ENCODE data around the gene TMEM101. TPM values are rescaled to one million over a fixed set of nuclear protein-coding genes. Genes with fewer than 3 reads are reported as not detected.
"Not testable (repeated sequence)": the region's sequence is repeated elsewhere in the genome, so short reads cannot be mapped to it uniquely, and the experiment has no call there.

TMEM101 gene
- total RNA-seq, 1 experiment from 2014 or later: 101 TPM

DNA sequence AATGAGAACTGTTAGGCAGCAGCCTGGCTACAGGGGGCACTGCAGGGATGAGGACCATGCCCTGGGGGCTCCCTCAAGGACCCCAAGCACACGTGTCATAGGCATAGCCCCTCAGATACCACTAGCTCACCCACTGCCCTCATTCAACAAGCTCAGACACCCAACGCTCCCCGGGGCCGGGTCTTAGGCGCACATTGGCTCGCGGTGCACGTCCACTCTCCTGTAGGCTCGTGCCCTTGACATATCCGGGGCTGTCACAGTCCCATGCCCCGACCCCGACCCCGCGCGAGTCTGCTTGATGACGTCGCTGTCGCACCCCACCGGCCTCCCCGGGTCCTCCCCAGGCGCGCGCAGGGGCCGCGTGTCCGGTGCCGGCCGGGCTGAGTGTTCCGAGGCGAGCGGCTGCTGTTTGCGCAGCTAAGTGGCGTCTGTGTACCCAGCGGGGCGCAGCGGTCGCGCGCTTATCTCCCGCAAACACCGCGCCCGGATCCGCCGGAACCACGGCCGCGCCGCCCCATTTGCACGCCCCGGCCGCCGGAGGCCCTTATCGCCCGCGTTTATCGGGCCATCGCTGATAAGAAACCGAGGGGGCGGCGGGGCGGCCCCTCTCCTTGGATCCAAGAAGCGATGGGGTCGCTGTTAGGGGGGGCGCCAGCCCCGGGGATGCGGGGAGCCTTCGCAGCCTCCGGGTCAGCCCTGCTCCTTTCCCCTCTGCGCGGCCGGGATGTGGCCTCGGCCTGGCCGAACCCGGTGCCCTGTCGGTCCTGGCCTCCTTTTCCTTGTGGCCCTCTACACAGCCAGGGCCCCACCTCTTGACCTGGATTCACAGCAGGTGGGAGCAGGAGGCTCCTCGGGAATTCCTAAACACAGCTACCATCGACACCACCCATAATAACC is 31.0 kb downstream of the TMEM101 start:
- no peak for DNase-seq (ENCODE audit: low read depth)

DNA sequence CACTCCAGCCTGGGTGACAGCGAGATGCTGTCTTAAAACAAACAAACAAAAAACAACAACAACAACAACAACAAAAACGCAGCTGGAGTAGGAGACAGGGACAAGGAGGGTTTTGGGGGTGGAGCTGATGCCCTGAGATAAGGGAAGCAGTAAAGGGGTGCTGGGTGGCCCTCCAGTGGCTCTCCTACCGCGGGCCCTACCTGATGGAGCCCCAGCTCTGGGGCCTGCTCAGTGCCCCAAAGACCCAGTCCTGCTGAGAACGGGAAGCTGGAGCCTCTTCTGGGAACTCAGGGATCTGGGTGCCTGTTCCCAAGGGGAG is 31.6 kb downstream of the TMEM101 start:
- no peak for DNase-seq (ENCODE audit: low read depth)
- in situ Hi-C loops (cut with HindIII; ENCODE audit: low pct_unique_long_range_greater_than_20kb, low sequenced_read_pairs): no loop called here

More for the DNA sequence above, 31.0 kb downstream of the TMEM101 start:
- in situ Hi-C loops (cut with HindIII; ENCODE audit: low pct_unique_long_range_greater_than_20kb, low sequenced_read_pairs): no loop called here

DNA sequence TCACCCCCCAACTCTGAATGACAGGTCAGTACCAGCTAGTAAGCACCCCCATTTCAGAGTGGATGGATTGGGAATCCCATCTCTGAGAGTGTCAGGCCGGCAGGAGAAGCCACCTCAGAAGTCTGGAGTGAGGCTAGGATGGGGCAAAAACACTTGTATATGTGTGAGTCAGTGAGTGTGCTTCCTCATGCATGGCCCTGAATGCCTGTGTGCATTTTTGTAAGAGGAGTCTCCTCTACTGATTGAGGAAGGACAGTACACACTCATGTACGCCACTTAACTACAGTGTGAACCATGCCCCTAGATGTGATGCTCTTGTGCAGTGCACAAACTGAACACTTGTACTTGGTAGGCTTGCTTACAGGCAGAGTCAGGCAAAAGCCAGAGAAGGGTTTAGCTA is 32.6 kb downstream of the TMEM101 start:
- in situ Hi-C loops (cut with HindIII; ENCODE audit: low pct_unique_long_range_greater_than_20kb, low sequenced_read_pairs): no loop called here

DNA sequence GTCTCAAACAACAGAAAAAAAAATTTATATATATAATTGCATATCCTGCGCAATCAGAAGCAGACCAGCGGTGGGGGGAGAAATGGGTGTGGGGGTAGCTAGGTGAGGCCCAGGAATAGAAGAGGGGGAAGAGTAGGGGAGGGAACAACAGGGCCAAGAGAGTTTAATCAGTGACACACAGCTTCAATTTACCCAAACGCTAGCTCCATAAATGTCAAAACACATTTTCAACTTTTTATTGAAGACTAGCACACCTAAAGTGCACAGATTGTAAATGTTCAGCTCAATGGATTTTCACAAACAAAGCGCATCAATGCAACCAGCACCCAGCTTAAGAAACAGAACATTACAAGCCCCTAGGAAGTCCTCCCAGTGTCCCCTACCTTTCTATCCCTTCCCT is 35.1 kb downstream of the TMEM101 start:
- in situ Hi-C loops (cut with HindIII; ENCODE audit: low pct_unique_long_range_greater_than_20kb, low sequenced_read_pairs): no loop called here
- no peak for DNase-seq (ENCODE audit: low read depth)

More for the DNA sequence above, 32.6 kb downstream of the TMEM101 start:
- peak; percentile 26 for DNase-seq (ENCODE audit: low read depth)

DNA sequence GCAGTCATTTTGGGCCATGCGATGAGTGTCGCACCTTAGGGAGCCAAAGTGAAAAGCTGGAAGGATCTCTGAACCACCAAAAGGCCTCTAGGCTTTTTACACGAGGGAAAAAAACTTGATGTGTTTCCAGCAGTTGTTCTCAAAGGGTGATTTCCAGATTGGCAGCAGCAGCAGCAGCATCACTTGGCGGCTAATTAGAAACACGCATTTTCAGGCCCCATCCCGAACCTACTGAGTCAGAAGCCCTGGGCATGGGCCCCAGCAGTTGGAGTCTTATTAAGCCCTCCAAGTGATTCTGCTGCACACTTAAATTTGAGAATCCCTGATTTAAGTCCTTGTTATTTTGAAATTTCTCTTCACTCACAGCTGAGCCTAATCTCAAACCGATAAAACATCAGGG is 35.8 kb downstream of the TMEM101 start:
- in situ Hi-C loops (cut with HindIII; ENCODE audit: low pct_unique_long_range_greater_than_20kb, low sequenced_read_pairs): no loop called here

DNA sequence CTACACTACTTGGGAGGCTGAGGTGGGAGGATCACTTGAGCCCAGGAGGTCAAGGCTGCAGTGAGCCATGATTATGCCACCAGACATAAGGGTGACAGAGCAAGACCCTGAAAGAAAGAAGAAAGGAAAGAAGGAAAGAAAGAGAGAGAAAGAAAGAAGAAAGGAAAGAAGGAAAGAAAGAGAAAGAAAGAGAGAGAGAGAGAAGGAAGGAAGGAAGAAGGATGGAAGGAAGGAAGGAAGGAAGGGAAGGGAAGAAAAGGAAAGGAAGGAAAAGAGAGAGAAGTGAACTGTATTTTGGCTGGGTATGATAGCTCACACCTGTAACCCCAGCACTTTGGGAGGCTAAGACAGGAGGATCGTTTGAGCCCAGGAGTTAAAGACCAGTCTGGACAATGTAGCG is 36.7 kb downstream of the TMEM101 start:
- in situ Hi-C loops (cut with HindIII; ENCODE audit: low pct_unique_long_range_greater_than_20kb, low sequenced_read_pairs): no loop called here
- no peak for DNase-seq (ENCODE audit: low read depth)

More for the DNA sequence above, 35.8 kb downstream of the TMEM101 start:
- no peak for DNase-seq (ENCODE audit: low read depth)

DNA sequence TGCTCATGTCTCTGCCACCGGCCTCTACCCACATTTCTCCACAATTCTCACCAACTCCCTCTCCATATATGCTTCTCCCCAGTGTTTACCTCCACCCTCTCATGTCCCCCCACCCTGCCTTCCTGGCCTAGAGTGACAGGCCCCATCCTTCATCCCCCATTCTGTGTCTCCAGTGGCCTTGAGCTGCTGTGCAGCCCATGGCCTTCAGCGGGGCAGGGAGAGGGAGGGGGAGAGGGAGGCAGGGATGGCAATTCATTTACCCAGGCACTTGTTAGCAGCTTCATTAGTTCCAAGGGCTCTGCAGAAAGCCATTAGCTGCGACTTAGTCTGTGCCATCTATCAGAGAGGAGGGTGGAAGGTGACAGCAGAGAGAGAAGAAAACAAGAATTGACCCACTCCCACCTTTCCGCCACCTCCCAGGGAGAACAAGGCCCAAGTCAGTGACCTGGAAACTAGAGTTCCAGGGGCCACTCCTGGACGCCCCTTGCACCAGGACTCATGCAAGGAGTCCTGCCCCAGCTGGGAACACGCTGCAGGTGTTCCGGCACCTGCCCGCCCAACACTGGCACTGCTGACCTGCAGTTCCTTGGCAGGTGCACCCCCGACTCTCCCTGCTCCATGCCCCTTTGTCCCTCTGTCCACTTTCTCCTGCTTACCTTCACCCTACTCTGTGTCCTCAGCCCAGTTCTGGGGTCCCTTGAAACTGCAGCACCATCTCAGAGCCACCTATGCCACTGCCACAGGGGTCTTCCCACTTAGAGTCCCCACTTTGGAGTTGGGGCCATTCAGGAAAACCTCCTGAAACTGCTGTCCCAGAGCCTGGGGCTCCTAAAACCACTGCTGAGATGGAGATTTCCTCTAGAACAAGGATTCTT is 37.6 kb downstream of the TMEM101 start:
- DNase-seq (ENCODE audit: low read depth): no peak
- in situ Hi-C loops (cut with HindIII; ENCODE audit: low pct_unique_long_range_greater_than_20kb, low sequenced_read_pairs): no loop called here

DNA sequence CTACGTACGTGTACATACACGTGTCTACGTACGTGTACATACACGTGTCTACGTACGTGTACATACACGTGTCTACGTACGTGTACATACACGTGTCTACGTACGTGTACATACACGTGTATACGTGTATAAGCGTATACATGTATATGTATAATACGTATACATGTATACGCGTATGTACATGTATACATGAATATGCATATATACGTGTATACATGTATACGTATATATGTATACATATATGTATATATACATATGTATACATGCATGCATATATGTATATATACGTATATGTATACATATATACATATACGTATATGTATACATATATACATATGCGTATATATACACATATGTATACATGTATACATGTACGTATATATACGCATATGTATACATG is 38.9 kb downstream of the TMEM101 start:
- no peak for DNase-seq (ENCODE audit: low read depth)
- in situ Hi-C loops (cut with HindIII; ENCODE audit: low pct_unique_long_range_greater_than_20kb, low sequenced_read_pairs): no loop called here

DNA sequence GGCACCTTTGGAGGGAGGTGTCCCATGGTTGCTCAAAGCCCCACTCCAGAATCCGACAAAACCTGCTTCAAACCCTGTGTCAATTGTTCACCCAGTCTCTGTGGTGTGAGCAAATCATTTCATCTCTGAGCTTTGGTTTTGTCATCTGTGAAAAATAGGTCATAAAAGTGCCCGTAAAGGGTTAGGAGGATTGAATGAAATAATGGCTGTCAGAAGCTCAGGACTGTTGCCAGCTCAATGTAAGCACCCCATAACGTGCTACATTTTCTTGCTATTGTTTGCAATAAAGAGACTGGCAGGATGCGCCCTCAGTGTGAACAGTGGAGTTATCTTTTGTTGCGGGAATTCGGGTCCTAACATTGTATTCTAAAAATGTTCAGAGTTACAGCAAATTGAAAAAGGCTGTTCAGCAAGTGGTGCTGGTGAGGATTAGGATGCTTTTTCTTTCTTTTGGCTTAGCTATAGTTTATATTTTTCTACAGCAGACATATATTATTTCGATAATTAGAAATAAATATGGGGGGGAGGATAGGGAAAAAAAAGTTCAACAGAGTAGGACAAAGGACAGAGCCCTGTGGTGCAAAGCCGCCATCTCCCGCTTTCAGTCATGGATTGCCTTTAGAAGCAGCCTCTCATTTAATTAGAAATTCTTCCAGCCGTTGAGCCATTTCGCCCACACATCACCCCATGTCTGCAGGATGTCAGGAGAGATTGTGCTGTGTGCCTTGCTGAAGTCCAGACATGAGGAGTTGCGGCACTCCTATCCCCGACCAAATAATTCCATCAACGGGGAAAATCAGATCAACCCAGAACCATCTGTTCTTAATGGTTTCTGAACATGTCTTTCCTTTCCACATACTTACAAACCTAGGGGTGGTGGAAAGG is 40.1 kb downstream of the TMEM101 start:
- no peak for DNase-seq (ENCODE audit: low read depth)
- in situ Hi-C loops (cut with HindIII; ENCODE audit: low pct_unique_long_range_greater_than_20kb, low sequenced_read_pairs): no loop called here

DNA sequence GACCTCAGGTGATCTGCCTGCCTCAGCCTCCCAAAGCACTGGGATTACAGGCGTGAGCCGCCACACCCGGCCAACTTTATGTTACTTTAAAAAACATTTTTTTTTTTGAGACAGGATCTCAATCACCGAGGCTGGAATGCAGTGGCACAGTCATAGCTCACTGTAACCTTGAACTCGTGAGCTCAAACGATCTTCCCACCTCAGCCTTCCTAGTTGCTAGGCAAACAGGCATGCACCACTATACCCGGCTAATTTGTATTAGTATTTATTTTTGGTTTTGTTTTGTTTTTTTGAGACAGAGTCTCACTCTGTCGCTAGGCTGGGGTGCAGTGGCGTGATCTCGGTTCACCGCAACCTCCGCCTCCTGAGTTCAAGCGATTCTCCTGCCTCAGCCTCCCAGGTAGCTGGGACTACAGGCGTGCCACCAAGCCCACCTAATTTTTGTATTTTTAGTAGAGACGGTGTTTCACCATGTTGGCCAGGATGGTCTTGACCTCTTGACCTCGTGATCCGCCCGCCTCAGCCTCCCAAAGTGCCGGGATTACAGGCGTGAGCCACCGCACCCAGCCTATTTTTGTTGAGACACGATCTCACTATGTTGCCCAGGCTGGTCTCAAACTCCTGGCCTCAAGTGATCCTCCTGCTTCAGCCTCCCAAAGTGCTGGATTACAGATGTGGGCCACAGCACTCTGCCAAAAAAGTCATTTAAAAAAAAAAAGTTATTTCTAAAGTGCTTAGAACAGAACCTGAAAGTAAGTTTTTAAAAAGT is 42.1 kb downstream of the TMEM101 start:
- in situ Hi-C loops (cut with HindIII; ENCODE audit: low pct_unique_long_range_greater_than_20kb, low sequenced_read_pairs); DNase-seq (ENCODE audit: low read depth): not testable (repeated sequence)

DNA sequence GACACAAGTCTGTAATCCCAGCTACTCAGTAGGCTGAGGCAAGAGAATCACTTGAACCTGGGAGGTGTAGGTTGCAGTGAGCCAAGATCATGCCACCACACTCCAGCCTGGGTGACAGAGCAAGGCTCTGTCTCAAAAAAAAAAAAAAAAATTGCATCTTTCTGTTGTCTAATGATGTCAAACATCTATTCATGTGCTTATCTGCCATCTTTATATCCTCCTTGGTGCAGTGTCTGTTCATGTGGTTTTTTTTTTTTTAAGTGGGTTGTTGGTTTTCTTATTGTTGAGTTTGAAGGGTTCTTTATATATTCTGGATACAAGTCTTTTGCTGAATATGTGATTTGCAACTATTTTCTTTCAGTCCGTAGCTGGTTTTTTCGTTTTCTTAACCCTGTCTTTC is 43.3 kb downstream of the TMEM101 start:
- in situ Hi-C loops (cut with HindIII; ENCODE audit: low pct_unique_long_range_greater_than_20kb, low sequenced_read_pairs): not testable (repeated sequence)

DNA sequence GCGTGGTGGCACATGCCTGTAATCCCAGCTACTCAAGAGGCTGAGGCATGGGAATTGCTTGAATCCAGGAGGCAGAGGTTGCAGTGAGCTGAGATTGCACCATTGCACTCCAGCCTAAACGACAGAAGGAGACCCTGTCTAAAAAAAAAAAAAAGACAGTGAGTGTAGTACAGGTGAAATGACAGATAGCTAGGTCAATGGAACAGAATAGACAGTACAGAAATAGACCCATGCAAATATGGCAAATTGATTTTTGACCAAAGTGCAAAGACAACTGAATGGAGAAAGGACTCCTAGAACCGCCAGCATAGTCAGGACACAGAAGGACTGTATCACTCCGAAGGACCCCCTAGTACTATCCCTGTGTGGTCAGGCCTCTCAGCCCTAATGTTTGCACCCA is 44.4 kb downstream of the TMEM101 start:
- no peak for DNase-seq (ENCODE audit: low read depth)
- in situ Hi-C loops (cut with HindIII; ENCODE audit: low pct_unique_long_range_greater_than_20kb, low sequenced_read_pairs): no loop called here

More for the DNA sequence above, 43.3 kb downstream of the TMEM101 start:
- not testable (repeated sequence) for DNase-seq (ENCODE audit: low read depth)

DNA sequence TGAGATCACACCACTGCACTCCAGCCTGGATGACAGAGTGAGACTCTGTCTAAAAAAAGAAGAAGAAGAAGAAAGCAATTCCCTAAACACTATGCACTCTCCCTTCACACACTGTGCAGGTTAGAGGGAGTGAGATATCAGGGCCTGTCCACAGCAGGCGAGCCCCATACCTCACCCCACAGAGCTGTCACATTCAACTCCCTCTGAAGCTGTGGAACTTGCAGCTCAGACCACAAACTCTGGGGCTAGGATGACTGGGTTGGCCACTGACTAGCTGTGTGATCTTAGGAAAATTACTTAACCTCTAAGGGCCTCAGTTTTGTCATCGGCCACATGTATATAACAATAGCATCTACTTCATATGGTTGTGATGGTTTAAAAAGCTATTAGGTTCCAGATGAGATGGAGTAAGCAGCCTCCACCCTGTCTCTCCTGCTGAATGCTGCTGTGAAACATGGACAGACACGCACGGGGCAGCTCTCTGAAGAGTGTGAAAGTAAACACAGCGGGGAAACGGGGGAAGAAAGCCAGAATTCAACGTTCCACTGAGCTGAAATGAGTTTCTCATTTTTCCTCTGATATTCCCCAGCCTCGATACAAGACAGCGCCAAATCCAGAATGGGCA is 47.4 kb downstream of the TMEM101 start:
- in situ Hi-C loops (cut with HindIII; ENCODE audit: low pct_unique_long_range_greater_than_20kb, low sequenced_read_pairs): no loop called here
- no peak for DNase-seq (ENCODE audit: low read depth)

DNA sequence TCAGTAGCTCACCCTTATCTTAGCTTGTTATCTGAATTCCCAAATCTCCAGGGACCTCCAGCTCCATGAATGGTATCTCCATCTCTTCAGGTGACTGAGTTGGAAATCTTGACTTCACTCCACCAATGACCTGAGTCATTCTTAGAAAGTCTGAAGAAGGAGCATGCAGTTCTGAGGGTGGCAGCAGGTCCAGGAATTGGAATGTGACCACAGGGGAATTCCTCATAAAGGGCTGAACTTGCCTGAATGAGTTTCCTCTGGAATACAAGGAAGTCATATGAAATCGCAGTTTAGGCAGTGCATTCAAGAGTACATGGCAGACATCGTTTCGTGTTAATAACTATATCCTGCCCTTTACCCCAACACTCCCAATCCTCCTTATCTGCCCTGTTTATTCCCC is 48.5 kb downstream of the TMEM101 start:
- in situ Hi-C loops (cut with HindIII; ENCODE audit: low pct_unique_long_range_greater_than_20kb, low sequenced_read_pairs): no loop called here
- peak; percentile 70 for DNase-seq (ENCODE audit: low read depth)

DNA sequence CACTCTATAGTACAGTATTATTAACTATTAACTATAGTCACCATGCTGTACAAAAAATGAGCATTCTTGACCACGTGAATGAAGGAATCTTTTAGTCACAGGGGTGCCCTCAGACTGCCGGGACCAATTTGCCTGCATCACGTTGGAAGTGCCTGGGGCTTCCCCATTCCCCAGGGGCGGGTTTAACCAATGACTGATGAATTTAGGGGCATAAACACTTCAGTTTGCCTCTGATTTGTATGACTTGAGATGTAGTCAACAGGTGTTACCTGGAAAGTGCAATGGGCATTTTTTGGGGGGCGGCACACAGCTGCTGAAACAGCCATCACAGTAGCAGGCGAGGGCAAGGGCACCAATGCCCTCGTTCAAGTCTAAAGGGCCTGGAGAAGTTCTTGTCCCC is 52.3 kb downstream of the TMEM101 start:
- no peak for DNase-seq (ENCODE audit: low read depth)
- in situ Hi-C loops (cut with HindIII; ENCODE audit: low pct_unique_long_range_greater_than_20kb, low sequenced_read_pairs): no loop called here

DNA sequence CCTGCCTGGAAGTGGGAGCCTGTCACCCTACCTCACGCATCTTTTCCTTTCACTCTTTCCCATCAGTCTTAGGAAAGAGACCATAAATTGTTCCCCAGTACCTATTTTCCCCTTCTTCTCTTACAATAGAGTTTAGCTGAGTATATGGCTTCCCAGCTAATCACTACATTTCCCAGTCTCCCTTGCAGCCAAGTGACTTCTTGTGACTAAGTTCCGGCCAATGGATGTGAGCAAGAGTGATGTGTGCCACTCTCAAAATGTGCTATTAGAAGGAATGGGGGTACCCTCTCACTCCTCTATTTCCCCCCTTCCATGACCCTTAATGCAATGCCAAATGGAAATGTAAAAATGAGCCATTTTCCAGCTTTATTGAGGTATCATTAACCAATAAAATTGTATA is 52.8 kb downstream of the TMEM101 start:
- in situ Hi-C loops (cut with HindIII; ENCODE audit: low pct_unique_long_range_greater_than_20kb, low sequenced_read_pairs): no loop called here

DNA sequence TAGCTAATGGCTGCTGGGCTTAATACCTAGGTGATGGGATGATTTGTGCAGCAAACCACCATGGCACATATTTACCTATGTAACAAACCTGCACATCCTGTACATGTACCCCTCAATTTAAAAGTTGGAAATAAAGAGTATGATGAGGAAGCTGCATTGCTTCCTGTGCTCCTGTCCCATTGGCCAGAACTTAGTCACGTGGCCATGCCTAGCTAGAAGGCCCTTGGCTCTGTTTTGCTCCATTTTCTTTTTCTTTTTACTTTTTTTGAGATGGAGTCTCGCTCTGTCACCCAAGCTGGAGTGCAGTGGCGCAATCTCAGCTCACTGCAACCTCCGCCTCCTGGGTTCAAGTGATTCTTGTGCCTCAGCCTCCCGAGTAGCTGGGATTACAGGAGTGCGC is 53.5 kb downstream of the TMEM101 start:
- DNase-seq (ENCODE audit: low read depth); in situ Hi-C loops (cut with HindIII; ENCODE audit: low pct_unique_long_range_greater_than_20kb, low sequenced_read_pairs): not testable (repeated sequence)

More for the DNA sequence above, 52.8 kb downstream of the TMEM101 start:
- DNase-seq (ENCODE audit: low read depth): no peak
